IPS-NIHi7 (cell line): ENCODE results near the gene ERC1.
"Not testable (repeated sequence)": the region's sequence is repeated elsewhere in the genome, so short reads cannot be mapped to it uniquely, and the experiment has no call there.

Experiments used
- DNase-seq: peaks from one replicate; pipeline ENCODE4 v3.0.0; 2012; ENCODE audit warnings: mixed read lengths; ENCODE audit errors: extremely low spot score

ERC1 gene

DNA sequence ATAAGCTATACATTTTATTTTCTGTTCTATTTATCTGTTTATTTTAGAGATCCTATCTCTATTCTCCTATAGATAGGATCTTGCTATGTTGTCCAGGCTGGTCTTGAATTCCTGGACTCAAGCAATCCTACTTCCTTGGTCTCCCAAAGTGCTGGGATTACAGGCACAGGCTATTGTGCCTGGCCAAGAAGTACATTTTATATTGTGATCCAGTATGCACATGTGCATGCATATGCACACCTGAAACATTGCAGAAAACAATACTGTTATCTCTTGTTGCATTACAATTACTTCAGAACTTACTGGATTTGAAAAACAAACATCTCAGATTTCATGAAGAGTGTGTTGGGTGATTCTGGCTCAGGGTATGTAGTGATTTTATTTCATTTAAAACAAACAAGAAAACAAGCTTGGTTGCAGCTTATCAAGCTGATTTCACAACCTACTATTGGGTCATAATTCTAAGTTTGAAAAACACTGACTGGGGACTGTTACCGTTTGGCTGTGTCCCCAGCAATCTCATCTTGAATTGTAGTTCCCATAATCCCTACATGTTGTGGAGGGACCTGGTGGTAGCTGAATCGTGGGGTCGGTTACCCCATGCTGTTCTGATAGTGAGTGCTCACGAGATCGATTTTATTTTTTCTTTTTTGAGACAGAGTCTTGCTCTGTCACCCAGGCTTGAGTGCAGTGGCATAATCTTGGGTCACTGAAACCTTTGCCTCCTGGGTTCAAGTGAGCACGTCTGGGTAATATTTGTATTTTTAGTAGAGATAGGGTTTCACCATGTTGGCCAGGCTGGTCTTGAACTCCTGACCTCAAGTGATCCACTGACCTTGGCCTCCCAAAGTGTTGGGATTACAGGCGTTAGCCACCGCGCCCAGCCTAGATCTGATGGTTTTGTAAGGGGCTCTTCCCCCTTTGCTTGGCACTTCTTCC lies 31.3 kb downstream of the ERC1 start:
- no peak for DNase-seq

DNA sequence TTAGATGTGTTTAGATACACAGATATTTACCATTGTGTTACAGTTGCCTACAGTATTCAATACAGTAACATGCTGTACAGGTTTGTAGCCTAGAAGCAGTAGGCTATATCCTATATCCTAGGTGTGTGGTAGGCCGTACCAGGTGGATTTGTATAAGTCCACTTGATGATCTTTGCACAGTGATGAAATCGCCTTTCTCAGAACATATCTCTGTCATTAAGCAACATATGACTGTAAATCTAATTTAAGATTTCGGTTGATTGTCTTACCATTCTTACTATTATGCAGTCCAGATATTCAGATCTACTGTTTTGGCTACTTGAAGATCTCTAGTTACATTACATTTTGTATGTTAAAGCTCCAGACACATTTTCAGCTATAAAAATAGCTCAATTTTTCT lies 39.8 kb downstream of the ERC1 start:
- no peak for DNase-seq

DNA sequence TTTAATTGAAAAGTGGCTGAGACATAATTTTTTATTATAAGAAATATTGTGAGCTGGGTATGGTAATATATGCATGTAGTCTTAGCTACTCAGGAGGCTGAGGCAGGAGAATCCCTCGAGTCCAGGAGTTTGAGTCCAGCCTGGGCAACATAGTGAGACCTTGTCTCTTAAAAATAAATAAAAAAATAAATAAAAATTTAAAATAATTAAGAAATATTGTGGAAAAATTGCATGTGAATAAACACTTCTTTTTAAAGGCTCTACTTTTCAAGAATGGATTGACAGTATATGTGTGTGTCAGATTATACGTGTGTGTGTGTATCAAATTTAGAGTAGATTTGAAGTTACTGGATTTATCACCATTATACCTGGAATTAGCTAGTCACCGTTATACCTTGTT lies 43.2 kb downstream of the ERC1 start:
- no peak for DNase-seq

DNA sequence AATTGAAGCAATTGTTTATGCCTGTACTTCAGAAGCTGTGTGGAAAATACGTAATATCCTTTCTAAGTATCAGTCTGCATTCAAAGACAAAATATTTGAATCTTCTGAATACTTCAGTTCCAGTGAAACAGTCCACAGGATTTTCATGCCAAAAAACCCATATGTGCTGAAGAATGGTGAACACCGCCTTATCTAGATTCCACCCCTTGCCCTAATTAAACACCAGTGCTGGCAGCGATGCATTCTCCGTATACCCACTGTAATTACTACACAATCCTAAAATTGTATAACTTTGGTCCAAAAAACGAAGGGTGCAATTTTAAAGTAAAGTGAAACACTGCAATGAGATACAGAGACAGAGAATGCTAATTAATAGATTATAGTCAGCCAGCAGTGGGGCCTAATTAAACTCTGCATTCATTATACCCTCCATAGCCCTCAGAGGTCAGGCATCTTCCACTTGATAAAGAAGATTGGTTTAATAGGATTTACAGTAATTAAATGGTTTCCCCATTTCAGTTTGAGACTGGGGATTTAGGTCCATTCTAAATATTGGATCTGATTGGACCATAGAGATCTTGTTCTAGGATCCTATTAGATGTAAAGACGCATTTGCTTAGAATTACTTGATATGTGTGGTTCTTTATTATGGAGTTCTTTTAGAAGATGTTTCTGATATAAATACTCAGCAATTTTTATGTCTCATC lies 43.9 kb downstream of the ERC1 start:
- no peak for DNase-seq

DNA sequence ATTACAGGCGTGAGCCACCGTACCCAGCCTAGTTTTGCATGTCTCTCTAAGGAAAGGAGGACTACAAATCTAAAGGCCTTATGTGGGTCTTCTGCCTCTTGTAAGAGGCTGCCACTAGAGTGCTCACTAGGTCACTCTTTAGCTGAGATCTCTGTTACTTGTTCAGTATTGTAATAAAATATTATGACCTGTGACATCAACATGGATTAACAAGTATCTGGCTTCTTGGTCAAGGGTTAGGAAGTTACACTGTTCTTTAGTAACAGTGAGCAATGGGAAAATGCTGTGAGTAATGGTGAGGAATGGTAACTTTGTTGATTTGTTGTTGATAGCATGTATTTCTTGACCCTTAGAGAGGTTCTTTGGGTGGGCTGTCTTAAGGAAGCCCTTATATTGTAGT lies 50.5 kb downstream of the ERC1 start:
- no peak for DNase-seq

DNA sequence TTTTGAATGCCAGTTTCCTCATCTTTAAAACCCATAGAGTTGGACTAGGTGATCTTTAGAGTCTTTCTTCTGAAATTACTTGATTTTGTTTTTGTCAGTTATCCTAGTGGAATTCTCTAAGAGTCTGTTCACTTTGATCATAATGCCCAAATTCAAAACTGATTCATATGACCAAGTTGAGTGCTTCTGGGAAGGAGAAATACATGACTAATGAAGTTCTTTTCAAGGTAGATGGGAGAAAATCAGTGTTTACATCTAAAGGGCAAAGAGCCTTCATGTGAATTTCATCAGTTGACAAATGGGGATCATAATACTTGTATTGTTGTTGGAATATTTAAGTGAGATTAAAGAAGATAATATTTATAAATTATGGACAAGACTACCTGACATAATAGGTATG lies 53.2 kb downstream of the ERC1 start:
- no peak for DNase-seq

DNA sequence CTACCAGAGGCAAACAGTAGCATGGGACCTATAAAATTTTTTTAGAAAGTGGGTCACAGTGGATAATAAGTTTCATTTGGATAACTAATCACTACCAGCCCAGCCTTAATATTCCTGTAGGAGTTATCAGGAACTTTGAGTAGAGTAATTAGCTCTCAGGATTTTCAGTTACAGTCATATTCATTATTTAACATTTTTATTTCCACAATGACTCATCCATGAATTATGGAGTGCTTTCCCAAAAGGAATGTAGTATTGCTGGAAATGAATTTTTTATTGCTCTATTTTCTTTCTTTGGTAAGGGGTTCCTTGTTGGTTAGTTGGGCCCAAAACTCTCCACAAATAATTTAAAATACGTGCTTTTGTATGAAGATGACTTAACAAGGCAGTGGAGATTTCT lies 53.7 kb downstream of the ERC1 start:
- DNase-seq, result no peak

DNA sequence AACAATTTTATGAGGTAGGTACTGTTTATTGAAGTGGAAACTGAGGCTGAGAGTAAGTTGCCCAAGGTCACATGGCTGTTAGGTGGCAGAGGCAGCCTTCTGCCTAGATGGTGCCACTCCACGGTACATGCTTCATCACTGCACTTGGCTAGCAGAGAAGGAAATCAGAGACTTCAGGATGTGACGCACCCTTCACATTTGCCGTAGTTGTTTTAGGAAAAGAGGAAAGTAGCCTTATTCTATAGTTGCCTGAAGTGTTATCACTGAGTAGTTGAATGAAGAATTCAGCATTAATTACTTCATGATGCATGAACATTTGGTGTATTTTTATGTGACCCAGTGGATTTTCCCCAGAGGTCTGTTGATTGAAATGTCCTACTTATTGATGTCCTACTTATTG lies 55.7 kb downstream of the ERC1 start:
- DNase-seq, result no peak

DNA sequence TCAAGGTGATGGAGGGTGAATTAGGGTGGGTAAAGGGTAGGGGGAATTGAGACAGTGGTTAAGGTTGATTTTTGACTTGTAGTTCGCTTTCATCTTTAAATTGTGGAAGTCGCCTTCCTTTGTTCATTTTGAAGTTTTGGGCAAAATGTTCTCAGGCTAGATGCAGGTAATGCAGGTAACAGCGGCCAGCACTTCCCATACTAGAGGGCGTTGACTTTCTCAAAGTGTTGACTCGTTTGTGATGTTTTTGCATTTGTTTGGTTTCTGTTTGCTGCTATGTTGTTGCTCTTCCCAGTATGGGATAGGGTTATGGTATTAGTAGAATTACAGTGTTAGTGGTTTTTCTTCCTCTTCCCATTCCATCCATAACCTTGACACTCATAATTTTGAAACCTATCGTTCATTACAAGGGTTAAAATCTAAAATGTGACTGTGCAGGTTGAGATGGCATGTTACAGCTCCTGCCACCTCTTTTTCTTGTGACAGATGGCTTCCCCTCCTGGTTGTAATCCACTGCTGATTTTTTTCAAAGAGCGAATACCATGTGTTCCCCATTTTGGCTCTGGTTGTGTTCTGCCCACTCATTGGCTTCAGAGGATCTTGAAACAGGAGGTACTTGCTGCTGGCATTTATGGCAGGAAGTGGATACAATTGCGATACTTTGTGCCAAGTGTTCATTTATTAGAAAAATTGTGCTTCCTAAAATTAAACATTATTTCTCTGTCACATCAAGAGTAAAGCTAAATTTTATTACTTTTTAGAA lies 57.1 kb downstream of the ERC1 start:
- peak; percentile 18 for DNase-seq

DNA sequence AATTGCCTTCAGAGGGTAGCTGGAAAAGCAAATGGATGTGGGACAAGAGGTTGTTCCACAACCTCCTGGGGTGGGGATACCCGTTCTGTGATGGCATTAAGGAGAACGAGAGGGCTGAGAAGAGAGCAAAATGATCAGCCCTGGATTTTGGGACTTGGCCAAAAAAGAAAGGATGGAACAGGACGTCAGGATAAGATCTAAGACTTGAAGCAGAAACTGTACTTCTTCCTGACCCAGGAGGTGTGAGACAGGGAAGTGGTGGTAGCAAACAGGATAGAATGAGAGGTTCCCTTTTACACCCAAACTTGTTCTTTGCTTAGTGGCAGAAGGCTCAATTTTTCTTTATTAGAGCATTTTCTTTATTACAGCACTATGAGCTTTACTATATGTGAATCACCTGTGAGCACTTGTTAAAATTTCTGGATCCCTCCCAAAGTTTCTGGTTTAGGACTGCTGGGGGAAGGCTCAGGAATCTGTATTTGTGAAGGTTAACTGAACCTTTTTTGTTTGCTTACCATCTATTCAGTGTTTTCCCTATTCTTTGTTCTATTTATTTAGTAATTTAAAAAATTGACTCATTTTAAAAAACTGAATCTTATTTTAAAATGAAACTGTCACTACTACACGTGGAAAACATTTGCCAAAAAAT lies 59.2 kb downstream of the ERC1 start:
- DNase-seq, result no peak

DNA sequence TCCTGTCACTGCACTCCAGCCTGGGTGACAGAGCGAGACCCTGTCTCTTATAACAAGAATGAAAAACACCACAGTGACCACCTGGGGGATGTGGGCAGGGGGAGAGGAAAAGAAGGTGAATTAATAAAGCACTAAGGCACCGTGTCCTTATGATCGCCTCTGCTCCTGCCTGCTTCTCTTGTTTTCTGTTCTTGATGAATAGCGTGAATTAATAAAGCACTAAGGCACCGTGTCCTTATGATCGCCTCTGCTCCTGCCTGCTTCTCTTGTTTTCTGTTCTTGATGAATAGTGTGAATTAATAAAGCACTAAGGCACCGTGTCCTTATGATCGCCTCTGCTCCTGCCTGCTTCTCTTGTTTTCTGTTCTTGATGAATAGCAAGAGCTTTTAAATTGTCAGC lies 60.6 kb downstream of the ERC1 start:
- not testable (repeated sequence) for DNase-seq

DNA sequence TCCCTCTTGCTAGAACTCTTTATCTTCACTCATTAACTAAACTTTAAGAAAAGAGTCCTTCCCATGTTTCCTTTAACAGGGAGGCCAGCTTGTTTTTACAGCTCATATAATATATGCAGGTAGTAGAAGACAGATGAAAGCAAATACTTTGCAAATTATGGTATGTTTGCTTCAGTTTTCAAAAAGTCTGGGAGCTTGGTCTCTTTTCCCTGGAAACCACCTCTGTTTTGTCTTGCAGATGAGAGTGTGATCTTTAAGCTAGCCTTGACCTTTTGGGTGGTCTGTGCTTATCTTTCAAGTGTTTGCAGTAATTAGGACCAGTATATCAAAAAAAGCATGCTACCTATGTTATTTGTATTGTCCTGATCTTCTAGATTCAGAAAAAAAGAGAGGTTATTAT lies 62.7 kb downstream of the ERC1 start:
- DNase-seq, result no peak

DNA sequence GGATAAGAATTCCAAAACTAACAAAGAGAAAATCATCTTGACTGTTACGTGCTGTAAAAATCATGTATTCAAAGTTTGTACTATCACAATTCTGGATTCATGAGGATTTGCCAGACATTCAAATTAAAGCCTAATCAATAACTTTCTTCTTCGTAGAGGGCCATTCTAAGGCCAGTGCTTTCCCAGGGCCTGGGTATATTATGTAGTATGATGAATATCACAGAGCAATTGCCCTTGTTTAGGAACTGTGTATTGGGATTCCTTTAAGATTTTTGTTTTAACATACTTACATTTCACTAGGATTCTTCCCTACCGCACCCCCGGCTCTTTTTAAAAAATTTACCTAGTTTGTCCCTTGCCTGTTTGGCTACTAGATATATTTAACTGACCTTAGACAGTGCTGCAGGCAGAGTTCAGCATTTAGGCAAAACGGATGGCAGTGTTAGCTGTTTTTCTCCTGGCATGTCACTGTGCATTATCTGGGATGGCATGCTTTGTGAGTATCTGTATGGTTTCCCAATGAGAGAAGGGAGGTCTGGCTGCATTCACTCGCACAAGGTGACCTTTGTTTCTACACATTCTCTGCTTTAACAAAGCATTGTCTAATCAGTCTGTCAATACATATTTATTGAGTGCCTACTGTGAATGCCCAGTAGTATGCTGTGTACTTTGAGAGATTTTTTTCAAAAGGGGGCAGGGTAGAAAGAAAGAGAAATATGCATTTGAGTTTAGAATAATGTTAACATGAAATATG lies 63.3 kb downstream of the ERC1 start:
- DNase-seq, result peak; percentile 11

DNA sequence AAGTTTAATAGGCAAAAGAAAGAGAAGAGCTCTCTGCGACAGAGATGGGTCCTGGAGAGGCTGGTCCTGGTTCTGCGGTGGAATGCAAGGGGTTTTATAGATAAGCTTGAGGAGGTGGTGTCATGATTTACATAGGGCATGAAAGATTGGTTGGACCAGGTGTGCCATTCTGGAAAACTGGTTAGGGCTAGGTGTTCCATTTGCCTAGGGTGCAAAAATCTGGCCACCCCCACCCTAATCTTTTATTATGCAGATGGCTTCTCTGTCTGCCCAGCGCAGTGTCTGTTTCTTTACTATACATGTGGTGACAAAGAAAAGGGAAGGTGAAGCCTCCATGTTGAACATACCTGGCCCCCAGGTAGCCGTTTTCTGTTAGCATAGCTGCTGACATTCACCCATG lies 65.4 kb downstream of the ERC1 start:
- no peak for DNase-seq

DNA sequence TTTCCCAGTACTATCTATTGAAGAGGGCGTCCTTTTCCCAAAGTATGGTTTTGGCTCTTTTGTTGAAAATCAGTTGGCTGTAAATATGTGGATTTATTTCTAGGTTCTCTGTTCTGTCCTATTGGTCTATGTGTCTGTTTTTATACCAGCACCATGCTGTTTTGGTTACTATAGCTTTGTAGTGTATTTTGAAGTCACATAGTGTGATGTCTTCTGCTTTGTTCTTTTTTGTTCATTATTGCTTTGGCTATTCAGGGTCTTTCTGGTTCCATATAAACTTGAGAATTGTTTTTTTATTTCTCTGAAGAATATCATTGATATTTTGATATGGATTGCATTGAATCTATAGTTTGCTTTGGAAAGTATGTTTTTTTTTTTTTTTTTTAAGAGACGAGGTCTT lies 67.4 kb downstream of the ERC1 start:
- no peak for DNase-seq

DNA sequence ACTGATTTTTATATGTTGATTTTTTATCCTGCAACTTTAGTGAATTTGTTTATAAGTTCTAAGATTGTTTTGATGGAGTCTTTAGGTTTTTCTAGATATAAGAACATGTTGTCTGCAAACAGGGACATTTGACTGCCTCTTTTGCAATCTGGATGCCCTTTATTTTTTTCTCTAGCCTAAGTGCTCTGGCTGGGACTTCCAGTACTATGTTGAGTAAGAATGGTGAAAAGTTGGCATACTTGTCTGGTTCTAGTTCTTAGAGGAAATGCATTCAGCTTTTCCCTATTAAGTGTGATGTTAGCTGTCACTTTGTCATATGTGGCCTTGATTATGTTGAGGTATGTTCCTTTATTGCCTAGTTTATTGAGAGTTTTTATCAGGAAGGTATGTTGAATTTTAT lies 68.1 kb downstream of the ERC1 start:
- DNase-seq, result no peak

DNA sequence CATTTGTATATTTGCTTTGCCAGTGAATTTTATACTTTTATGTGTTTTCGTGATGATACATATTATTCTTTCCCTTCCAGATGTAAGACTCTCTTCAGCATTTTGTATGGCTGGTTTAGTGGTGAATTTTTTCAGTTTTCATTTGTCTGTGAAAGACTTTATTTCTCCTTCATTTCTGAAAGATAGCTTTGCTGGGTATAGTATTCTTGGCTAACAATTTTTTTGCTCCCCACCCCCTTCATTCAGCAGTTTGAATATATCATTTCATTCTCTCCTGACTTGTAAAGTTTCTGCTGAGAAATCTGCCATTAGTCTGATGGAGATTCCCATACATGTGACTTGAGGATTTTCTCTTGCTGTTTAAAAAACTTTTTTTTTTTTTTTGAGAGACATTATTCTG lies 72.8 kb downstream of the ERC1 start:
- no peak for DNase-seq

DNA sequence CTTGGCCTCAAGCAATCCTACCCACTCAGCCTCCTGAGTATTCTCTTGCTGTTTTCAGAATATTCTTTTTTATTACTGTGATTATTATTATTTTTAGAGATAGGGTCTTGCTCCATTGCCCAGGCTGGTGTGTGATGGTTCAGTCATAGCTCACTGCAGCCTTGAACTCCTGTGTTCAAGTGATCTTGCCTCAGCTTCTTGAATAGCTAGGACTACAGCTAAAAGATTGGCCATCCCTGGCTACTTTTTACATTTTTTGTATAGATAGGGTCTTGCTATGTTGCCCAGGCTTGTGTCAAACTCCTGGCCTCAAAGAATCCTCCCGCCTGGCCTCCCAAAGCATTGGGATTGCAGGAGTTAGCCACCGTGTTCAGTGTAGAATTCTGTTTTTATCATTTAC lies 73.3 kb downstream of the ERC1 start:
- no peak for DNase-seq

DNA sequence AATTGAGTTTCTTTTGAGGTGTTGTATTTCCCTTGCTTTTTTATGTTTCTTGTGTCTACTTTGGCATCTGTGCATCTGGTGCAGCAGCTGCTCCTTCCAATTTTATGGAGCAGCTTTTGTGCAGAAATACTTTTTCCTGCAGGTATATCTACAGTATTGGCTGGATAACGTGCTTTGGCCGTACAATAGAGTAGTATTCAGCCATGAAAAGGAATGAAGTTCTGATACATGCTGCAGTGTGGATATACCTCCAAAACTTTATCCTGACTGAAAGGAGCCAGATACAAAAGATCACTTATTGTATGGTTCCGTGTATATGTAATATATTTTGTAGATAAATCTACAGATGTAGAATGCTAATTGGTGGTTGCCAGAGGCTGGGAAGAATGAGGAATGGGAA lies 74.6 kb downstream of the ERC1 start:
- no peak for DNase-seq

DNA sequence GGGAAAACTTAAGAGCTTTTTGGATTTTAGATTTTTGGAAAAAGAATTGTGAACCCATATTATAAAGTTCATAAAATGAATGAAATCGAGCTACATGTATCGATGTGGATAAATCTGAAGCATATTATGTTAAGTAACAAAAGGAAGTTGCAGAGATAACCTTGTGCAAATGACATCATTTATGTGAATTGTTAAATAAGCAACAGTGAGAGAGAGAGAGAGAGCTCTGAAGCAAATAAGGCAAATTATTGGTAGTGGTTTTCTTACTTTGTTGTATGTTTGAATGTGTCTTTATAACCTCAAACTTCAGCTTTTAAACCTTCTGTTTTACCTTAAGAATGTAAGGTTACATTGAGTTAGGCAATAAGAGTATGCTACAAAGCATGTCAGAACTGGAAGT lies 78.8 kb downstream of the ERC1 start:
- no peak for DNase-seq

DNA sequence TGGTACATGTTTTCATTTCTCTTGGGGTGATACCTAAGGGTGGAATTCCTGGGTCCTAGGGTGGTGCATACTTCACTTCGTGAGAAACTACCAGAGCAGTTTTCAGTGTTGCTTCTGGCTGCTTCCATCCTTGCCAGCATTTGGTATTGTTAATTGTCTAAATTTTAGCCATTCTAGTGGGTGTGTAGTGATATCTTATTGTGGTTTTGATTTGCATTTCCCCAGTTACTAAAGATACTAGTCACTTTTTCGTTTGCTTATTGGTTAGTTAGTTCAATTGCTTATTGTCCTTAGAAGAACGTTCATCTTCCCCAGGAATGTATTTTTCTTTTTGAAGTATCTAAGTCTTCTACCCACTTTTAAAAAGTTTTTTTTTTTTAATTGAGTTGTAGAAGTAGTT lies 80.2 kb downstream of the ERC1 start:
- no peak for DNase-seq
